SK-N-SH (cell line): ENCODE data around the gene PSMD8. TPM values are rescaled to one million over a fixed set of nuclear protein-coding genes. Genes with fewer than 3 reads are reported as not detected.

ENCODE experiments used
- CTCF ChIA-PET: fragments of 300-600, 350-600 bp; formaldehyde crosslinking; extraction: SDS; loops from one replicate; lab custom pipeline; 2021; lab: Yijun Ruan, JAX
- POLR2A ChIA-PET: fragments of 350-600 bp; sonication (Branson Sonifier 250); formaldehyde crosslinking; extraction: SDS; loops from one replicate; lab custom pipeline; 2020; ENCODE audit warnings: antibody characterized with exemption, inconsistent platforms; lab: Yijun Ruan, JAX
- DNase-seq: peaks from one replicate; pipeline ENCODE4 v3.0.0; 2012
- H2AFZ ChIP-seq: fragments of 200-600 bp; sonication (generic); 2 replicates; pipeline ENCODE4 v1.8.1; 2016; ENCODE audit warnings: antibody characterized with exemption, mild to moderate bottlenecking, low read depth
- H3F3A ChIP-seq: fragments of 200-600 bp; sonication (generic); replicated peaks from 2 replicates; pipeline ENCODE3; 2016; ENCODE audit warnings: antibody characterized with exemption, mild to moderate bottlenecking; ENCODE audit not compliant: insufficient read depth
- H3K27ac ChIP-seq, 2 experiments: fragments of 200-500 bp in 1 of 2; fragments of 200-600 bp in 1 of 2; sonication (Bioruptor generic) in 1 of 2; sonication (generic), shearing (Covaris generic) in 1 of 2; 2 replicates each; pipeline versions ENCODE4 v1.5.1 to v1.6.1; 2014 to 2016; ENCODE audit warnings: low read depth in 2 of 2, inconsistent platforms in 1 of 2, low read length in 1 of 2, mild to moderate bottlenecking in 1 of 2, mixed read lengths in 1 of 2
- H3K27me3 ChIP-seq: fragments of 200-600 bp; sonication (generic), shearing (Covaris generic); 2 replicates; pipeline ENCODE4 v1.6.1; 2016; ENCODE audit warnings: mixed run types; ENCODE audit not compliant: insufficient read depth
- H3K36me3 ChIP-seq, 2 experiments: fragments of 200-500 bp in 1 of 2; fragments of 200-600 bp in 1 of 2; sonication (Bioruptor generic) in 1 of 2; sonication (generic) in 1 of 2; replicated peaks in 1 of 2; 2 replicates each; pipeline versions ENCODE3 to v1.5.1; 2014 to 2016; ENCODE audit warnings: low read length in 1 of 2, mild to moderate bottlenecking in 1 of 2; ENCODE audit not compliant: insufficient read depth in 2 of 2, control insufficient read depth in 1 of 2
- H3K4me1 ChIP-seq, 2 experiments: fragments of 200-500 bp in 1 of 2; fragments of 200-600 bp in 1 of 2; sonication (Bioruptor generic) in 1 of 2; sonication (generic), shearing (Covaris generic) in 1 of 2; 2 replicates each; pipeline versions ENCODE4 v1.5.1 to v1.6.1; 2014 to 2016; ENCODE audit warnings: low read depth in 1 of 2, low read length in 1 of 2, mixed run types in 1 of 2; ENCODE audit not compliant: insufficient read depth in 2 of 2, control insufficient read depth in 1 of 2
- H3K4me2 ChIP-seq: fragments of 200-600 bp; sonication (generic), shearing (Covaris generic); 2 replicates; pipeline ENCODE4 v1.6.1; 2017; ENCODE audit warnings: mixed run types
- H3K4me3 ChIP-seq, 2 experiments: fragments of 200-500 bp in 1 of 2; fragments of 200-600 bp in 1 of 2; sonication (Bioruptor generic) in 1 of 2; sonication (generic), shearing (Covaris generic) in 1 of 2; 2 replicates each; pipeline versions ENCODE4 v1.5.1 to v1.8.1; 2014 to 2016; ENCODE audit warnings: low read depth in 2 of 2, inconsistent platforms in 1 of 2, low read length in 1 of 2, mild to moderate bottlenecking in 1 of 2, mixed read lengths in 1 of 2, moderate library complexity in 1 of 2
- H3K79me2 ChIP-seq: fragments of 200-600 bp; sonication (generic); 2 replicates; pipeline ENCODE4 v1.8.1; 2017; ENCODE audit warnings: mild to moderate bottlenecking; ENCODE audit not compliant: insufficient read depth
- H3K9ac ChIP-seq: fragments of 200-600 bp; sonication (generic); 2 replicates; pipeline ENCODE4 v1.6.1; 2017; ENCODE audit warnings: mixed run types
- H3K9me2 ChIP-seq: fragments of 200-600 bp; sonication (generic); 2 replicates; pipeline ENCODE4 v1.6.1; 2017; ENCODE audit warnings: mixed run types
- H3K9me3 ChIP-seq: fragments of 200-600 bp; sonication (generic); 2 replicates; pipeline ENCODE4 v1.6.1; 2017; ENCODE audit warnings: mixed run types, mild to moderate bottlenecking, moderate library complexity
- H4K20me1 ChIP-seq: fragments of 200-600 bp; sonication (generic); 2 replicates; pipeline ENCODE4 v1.6.1; 2017; ENCODE audit warnings: mild to moderate bottlenecking, mixed run types; ENCODE audit not compliant: insufficient read depth
- CTCF ChIP-seq: fragments of 200-600 bp; sonication (generic); IDR thresholded peaks from 2 replicates; pipeline ENCODE4 v1.6.1; 2017; ENCODE audit warnings: antibody characterized with exemption, mild to moderate bottlenecking, moderate library complexity
- FOSL2 ChIP-seq: IDR thresholded peaks from 2 replicates; pipeline ENCODE4 v1.4.0; 2012; ENCODE audit warnings: low read depth, mild to moderate bottlenecking, moderate library complexity, borderline replicate concordance
- FOXJ3 ChIP-seq: sonication (generic); formaldehyde crosslinking; IDR thresholded peaks from 2 replicates; pipeline ENCODE4 v1.5.1; 2020; ENCODE audit warnings: mild to moderate bottlenecking, missing genetic modification reagents
- MEF2A ChIP-seq: IDR thresholded peaks from 2 replicates; pipeline ENCODE4 v1.4.0; 2012; ENCODE audit warnings: low read depth, borderline replicate concordance
- NRF1 ChIP-seq: IDR thresholded peaks from 2 replicates; pipeline ENCODE4 v1.6.1; 2012; ENCODE audit warnings: low read depth, mild to moderate bottlenecking, low read length
- RAD21 ChIP-seq: IDR thresholded peaks from 2 replicates; pipeline ENCODE4 v1.6.1; 2012; ENCODE audit warnings: mild to moderate bottlenecking, low read length
- REST ChIP-seq: IDR thresholded peaks from 2 replicates; pipeline ENCODE4 v1.6.1; 2012; ENCODE audit warnings: mild to moderate bottlenecking, low read depth, low read length, moderate library complexity
- YY1 ChIP-seq: IDR thresholded peaks from 2 replicates; pipeline ENCODE4 v1.4.0; 2012; ENCODE audit warnings: low read depth, mild to moderate bottlenecking
- ZBTB33 ChIP-seq: IDR thresholded peaks from 2 replicates; pipeline ENCODE4 v1.4.0; 2012; ENCODE audit warnings: low read depth, borderline replicate concordance
- WGBS: methylation state at CpG from one replicate; pipeline ENCODE4 v1.1.6; 2017; ENCODE audit warnings: low lambda C conversion rate; 5-methylcytosine and 5-hydroxymethylcytosine counted together
- polyA plus RNA-seq, 3 experiments: library from polyadenylated mRNA; depleted of rRNA; stranded (reverse); fragments of >200 nt; gene quantifications; 2 replicates each; pipeline ENCODE4 v1.2.3, GENCODE V29; 2012
- TF ChIP-seq, protein P1 (sequence below): fragments of 150-350 bp; IDR thresholded peaks from 2 replicates; pipeline ENCODE4 v1.6.1; 2017; ENCODE audit warnings: antibody characterized with exemption, low read length, low read depth, borderline replicate concordance

Gene PSMD8
- polyA plus RNA-seq, 1 of the 3 experiments (the other 2 are of a cell fraction) = 400 TPM

- Histone ChIP-seq H3F3A (no peaks in the 10 kb centered on the region), H4K20me1 (no peaks in the 10 kb centered on the region), H2AFZ (no peak overlapping the region), H3K4me2 (no peak overlapping the region), H3K9ac (no peak overlapping the region), H3K9me2 (no peaks in the 10 kb centered on the region), H3K36me3 (no peaks in the 10 kb centered on the region), H3K9me3 (no peaks in the 10 kb centered on the region), H3K27ac (no peak overlapping the region), H3K4me1 (no peaks in the 10 kb centered on the region; a peak in 1 of 4 replicates), H3K79me2 (no peaks in the 10 kb centered on the region), H3K4me3 (no peak overlapping the region), H3K27me3 (peaks cover 13% of the 10 kb centered on the region; the same call in 1 of the 2 replicates)
- no peak for DNase-seq
- TF ChIP-seq ZBTB33 = no peak
- TF ChIP-seq, protein P1, sequence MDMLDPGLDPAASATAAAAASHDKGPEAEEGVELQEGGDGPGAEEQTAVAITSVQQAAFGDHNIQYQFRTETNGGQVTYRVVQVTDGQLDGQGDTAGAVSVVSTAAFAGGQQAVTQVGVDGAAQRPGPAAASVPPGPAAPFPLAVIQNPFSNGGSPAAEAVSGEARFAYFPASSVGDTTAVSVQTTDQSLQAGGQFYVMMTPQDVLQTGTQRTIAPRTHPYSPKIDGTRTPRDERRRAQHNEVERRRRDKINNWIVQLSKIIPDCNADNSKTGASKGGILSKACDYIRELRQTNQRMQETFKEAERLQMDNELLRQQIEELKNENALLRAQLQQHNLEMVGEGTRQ = no peak
- POLR2A ChIA-PET = no interaction called here
- CTCF ChIA-PET = interaction anchor here (1.0 to 1.4 kb wide), 2 partner anchors 15 to 27 kb away, joined by 3 to 5 read pairs; partner anchors contain the start of gene FAM98C
- WGBS = 41% methylated on average over 2 of the region's 2 CpGs
Measured at GRCh38 chr19:38429811-38430156, 55.4 kb downstream of the PSMD8 start.

DNA sequence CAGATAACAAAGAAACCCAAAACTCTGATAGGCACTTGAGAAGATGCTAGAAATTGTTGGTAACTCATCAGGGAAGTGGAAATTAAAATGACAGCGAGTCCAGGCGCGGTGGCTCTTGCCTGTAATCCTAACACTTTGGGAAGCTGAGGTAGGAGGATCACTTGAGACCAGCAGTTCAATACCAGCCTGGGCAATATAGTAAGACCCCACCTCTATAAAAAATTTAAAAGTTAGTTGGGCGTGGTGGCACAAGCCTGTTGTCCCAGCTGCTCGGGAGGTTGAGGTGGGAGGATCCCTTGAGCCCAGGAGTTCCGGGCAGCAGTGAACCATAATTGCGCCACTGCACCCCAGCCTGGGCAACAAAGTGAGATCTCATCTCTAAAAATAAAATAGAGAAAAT is 56.6 kb downstream of the PSMD8 start:
- H3K9me2 ChIP-seq = no peaks in the 10 kb centered on the region
- H3F3A ChIP-seq = no peaks in the 10 kb centered on the region
- WGBS = 49% methylated on average over 7 of the region's 7 CpGs
- TF ChIP-seq NRF1 (no peak), RAD21 (no peak), FOXJ3 (CRISPR knock-in tag) (no peak), REST (no peak), YY1 (no peak), FOSL2 (no peak), MEF2A (no peak), CTCF (no peak)
- TF ChIP-seq, protein P1 = no peak
- H4K20me1 ChIP-seq = no peaks in the 10 kb centered on the region
- no peak overlapping the region for H3K27ac ChIP-seq
- H3K27me3 ChIP-seq = peaks cover 13% of the 10 kb centered on the region; the same call in 1 of the 2 replicates
- no peak overlapping the region for H3K9ac ChIP-seq
- no peak overlapping the region for H3K4me2 ChIP-seq
- DNase-seq = no peak
- ChIA-PET CTCF (no interaction called here), POLR2A (no interaction called here)
- H3K9me3 ChIP-seq = no peaks in the 10 kb centered on the region
- H2AFZ ChIP-seq = no peak overlapping the region
- H3K4me1 ChIP-seq = no peaks in the 10 kb centered on the region; a peak in 1 of 4 replicates
- H3K4me3 ChIP-seq = no peak overlapping the region
- H3K79me2 ChIP-seq = no peaks in the 10 kb centered on the region
- no peaks in the 10 kb centered on the region for H3K36me3 ChIP-seq
